GM21619 (cell line): Measurements from ENCODE around the gene SZT2.
"Not testable (repeated sequence)": the region's sequence is repeated elsewhere in the genome, so short reads cannot be mapped to it uniquely, and the experiment has no call there.

Experiments used
- ATAC-seq: cut with Tn5 transposase; IDR thresholded peaks from one replicate; pipeline ENCODE4 v1.9.1; 2021; ENCODE audit not compliant: unreplicated experiment

The SZT2 gene

DNA sequence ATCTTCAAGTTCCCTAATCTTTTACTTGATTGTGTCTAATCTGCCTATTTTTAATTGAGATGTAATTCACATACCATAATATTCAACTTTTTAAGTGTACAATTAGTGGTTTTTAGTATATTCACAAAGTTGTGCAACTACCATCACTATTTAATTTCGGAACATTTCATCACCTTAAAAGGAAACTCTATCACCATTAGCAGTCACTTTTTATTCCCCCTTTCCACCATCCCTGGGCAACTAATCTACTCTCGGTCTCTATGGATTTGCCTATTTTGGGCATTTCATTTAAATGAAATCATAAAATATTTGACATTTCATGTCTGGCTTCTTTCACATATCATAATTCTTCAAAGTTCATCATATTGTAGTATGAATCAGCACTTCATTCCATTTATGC is 94.7 kb downstream of the SZT2 start:
- ATAC-seq, result no peak

DNA sequence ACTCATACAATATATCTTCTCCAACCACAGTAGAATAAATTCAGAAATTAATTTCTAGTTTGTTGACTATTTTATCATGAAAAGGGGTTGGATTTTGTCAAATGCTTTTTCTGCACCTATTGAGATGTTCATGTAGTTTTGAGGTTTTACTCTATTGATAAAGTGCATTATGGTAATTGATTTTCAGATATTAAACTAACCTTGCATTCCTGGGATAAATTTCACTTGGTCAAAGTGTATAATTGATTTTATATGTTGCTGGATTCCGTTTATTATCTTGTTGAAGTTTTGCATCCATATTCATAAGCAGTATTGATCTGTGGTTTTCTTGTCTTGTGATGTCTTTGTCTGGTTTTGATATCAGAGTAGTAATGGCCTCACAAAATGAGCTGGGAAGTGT is 98.5 kb downstream of the SZT2 start:
- no peak for ATAC-seq

DNA sequence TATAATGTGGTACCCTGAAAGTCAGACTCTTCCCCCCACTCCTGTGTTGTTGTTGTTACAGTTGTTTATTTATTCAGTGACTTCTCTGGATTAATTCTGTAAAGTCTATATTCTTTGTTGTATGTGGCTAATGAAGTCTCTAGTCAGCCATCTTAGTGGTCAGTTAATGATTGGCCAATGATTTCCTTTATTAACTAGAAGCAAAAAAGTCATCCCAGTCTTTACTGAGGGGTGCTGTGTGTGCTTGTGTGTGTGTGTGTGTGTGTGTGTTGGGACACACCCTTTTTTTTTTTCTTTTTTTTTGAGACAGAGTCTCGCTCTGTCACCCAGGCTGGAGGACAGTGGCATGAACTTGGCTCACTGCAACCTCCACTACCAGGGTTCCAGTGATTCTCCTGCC is 101.4 kb downstream of the SZT2 start:
- no peak for ATAC-seq

DNA sequence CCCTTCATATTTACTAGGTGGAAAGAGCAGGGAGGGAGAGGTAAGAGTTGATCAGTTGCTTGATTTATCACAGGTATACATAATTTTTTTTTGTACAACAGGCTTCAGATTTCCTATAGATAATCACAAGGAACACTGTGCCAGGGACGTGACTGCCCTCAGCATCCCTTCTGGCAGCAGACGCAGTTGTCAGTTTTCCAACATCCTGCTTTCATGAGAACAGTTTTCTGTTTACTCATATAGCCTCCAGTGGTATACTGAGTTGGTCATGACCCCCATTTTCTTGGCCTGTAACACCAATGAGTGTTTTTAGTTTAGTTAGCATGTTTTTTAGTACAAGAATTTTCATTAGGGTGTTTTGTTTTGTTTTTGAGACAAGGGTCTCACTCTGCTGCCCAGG is 103.1 kb downstream of the SZT2 start:
- ATAC-seq, result no peak

DNA sequence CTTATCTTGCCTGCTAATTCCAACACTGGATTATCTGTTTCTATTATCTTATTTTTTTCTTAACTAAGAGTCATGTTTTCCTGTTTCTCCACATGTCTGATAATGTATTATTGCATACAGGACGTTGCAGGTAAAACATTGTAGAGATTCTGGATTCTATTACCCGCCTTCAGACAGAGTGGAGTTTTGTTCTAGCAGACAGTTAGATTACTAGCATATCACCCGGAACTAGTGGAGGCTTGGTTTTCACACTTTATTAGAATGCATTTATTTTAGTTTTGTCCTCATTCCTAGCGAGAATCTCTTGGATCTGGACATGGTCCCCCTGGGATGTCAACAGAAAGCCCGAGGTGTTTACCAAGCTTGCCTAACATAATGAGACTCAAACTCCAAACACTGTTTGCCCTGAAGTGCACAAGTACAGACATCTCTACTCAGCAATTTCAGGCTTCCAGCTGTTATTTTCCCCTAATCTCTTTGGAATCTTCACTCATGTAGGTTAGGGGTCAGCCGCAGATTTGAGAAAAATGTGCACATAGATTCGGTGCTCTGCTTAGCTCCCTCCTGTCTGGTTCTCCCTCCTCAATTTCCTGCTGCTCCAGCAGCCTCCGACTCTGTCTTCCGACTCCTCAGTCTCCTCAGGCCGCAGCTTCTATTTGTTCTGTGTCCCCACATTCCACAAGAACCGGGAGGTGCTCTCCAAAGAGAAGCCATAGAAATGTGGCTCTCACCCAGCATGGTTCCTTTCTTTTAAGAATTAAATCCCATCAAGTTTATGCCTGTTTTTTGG is 104.2 kb downstream of the SZT2 start:
- ATAC-seq, result no peak

DNA sequence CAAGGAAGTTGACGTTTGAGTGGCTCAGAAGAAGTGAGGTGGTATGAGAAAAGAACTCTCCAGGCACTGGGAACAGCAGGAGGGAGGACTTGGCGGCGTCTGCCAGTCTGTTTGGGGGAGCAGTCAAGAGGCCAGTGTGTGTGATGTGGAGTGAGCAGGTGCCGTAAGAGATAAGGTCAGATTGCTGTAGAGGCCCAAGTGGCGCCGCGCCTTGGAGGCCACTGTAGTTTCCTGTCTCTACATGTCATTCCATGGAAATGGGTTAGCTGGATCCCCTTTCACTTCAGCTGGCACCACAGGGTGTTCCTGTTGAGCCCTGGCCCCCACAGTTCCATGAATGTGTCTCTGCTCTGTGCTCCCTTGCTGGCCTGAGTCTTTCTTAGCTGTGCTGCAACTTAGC is 105.5 kb downstream of the SZT2 start:
- ATAC-seq, result no peak

DNA sequence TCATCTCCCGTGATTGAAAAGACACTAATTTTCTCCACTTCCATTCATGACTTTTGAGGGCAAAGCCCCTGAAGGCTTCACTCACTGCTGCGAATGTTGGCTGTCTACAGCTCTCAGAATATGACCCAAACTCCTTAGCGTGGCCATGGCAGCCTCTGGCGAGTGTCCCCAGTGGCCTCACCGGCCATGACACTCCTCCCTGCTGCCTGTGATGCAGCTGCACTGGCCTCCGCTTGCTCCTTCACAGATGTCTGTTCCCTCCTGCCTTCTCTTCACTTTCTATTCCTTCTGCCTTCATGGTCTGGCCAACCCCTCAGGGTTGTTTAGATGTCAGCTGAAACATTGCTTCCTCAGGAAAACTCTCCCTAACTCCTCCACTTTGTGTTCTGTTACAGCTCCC is 110.2 kb downstream of the SZT2 start:
- ATAC-seq, result no peak

DNA sequence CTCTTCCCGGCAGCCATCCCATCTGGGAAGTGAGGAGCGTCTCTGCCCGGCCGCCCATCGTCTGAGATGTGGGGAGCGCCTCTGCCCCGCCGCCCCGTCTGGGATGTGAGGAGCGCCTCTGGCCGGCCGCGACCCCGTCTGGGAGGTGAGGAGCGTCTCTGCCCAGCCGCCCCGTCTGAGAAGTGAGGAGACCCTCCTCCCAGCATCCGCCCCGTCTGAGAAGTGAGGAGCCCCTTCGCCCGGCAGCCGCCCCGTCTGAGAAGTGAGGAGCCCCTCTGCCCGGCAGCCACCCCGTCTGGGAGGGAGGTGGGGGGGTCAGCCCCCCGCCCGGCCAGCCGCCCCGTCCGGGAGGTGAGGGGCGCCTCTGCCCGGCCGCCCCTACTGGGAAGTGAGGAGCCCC is 112.1 kb downstream of the SZT2 start:
- ATAC-seq, result not testable (repeated sequence)

GRCh38 chr1:43503534-43503933 is 113.8 kb downstream of the SZT2 start:
- no peak for ATAC-seq
